Measurements from ENCODE around the gene PSMD10. TPM values are rescaled to one million over a fixed set of nuclear protein-coding genes. Genes with fewer than 3 reads are reported as not detected.

Gene PSMD10
- total RNA-seq, 1 donor from 2014 or later, result 84.7 TPM

DNA sequence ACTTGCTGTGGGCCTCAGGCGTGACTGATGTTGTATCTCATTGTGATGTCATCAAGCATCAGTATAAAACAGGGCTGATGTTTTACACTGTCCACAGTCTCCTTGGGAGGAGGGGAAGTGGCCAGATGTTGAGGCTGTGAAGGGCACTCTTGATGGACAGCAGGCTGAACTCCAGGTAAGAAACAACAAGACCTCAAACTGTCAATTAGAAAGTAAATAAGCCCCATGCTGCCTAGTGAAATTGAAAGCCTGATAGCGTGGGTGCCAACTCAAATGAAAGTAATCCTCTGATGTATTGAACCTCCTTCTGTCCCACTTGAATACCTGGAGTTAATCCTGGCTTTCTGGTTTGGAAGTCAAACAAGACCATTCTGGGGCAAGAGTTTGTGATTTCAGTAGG lies 26.7 kb downstream of the PSMD10 start:
- Mint-ChIP-seq H3K9me3 (ENCODE audit: low read depth) (no peaks in the 10 kb centered on the region), H3K36me3 (ENCODE audit: insufficient read depth) (peaks cover 26% of the 10 kb centered on the region), H3K4me3 (ENCODE audit: low read depth) (no peak overlapping the region), H3K27ac (no peak overlapping the region), H3K27me3 (peaks cover 7% of the 10 kb centered on the region), H3K4me1 (ENCODE audit: low read depth) (peaks cover 8% of the 10 kb centered on the region)
- TF ChIP-seq CTCF (IDR thresholded peaks at IDR 0.05; ENCODE audit: unreplicated experiment), result no peak
- no peak for DNase-seq (ENCODE audit: low spot score, unreplicated experiment)

GRCh38 chrX:108064001-108064400 lies 27.3 kb downstream of the PSMD10 start:
- Mint-ChIP-seq H3K27me3 (peaks cover 7% of the 10 kb centered on the region), H3K4me3 (ENCODE audit: low read depth) (no peak overlapping the region), H3K9me3 (ENCODE audit: low read depth) (no peaks in the 10 kb centered on the region), H3K36me3 (ENCODE audit: insufficient read depth) (peaks cover 26% of the 10 kb centered on the region), H3K27ac (no peak overlapping the region), H3K4me1 (ENCODE audit: low read depth) (peaks cover 8% of the 10 kb centered on the region)
- no peak for DNase-seq (ENCODE audit: low spot score, unreplicated experiment)
- TF ChIP-seq CTCF (IDR thresholded peaks at IDR 0.05; ENCODE audit: unreplicated experiment), result no peak

DNA sequence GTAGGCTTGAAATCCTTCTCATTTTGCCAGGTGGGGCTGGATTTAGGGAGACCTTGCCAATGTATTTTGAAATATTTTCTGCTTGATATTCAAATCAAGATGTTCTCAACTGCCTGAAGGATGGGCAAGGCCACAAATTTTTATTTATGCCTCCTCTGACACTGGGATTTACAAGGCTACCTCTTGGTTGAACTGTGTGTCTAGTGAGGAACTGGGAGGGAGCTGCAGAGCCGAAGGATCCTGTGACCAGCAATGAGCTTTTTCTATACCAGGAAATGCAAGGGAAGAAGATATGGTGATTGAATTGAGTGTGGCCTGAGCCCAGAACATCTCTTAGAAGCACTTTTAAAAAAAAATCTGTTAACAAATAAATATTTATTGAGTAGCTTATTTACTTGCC lies 31.5 kb downstream of the PSMD10 start:
- Mint-ChIP-seq H3K27me3 (no peaks in the 10 kb centered on the region), H3K4me1 (ENCODE audit: low read depth) (peaks cover 11% of the 10 kb centered on the region), H3K4me3 (ENCODE audit: low read depth) (no peak overlapping the region), H3K9me3 (ENCODE audit: low read depth) (no peaks in the 10 kb centered on the region), H3K36me3 (ENCODE audit: insufficient read depth) (peaks cover 30% of the 10 kb centered on the region), H3K27ac (no peak overlapping the region)
- TF ChIP-seq CTCF (IDR thresholded peaks at IDR 0.05; ENCODE audit: unreplicated experiment), result no peak
- DNase-seq (ENCODE audit: low spot score, unreplicated experiment), result no peak

- no peaks in the 10 kb centered on the region for H3K9me3 Mint-ChIP-seq (ENCODE audit: low read depth)
- no peaks in the 10 kb centered on the region for H3K27me3 Mint-ChIP-seq
- TF ChIP-seq CTCF (IDR thresholded peaks at IDR 0.05; ENCODE audit: unreplicated experiment), result no peak
- H3K36me3 Mint-ChIP-seq (ENCODE audit: insufficient read depth), result peaks cover 16% of the 10 kb centered on the region
- H3K27ac Mint-ChIP-seq, result no peak overlapping the region
- H3K4me3 Mint-ChIP-seq (ENCODE audit: low read depth), result no peak overlapping the region
- peaks cover 16% of the 10 kb centered on the region for H3K4me1 Mint-ChIP-seq (ENCODE audit: low read depth)
- no peak for DNase-seq (ENCODE audit: low spot score, unreplicated experiment)
Observed at GRCh38 chrX:108055546-108055945, 35.8 kb downstream of the PSMD10 start.

DNA sequence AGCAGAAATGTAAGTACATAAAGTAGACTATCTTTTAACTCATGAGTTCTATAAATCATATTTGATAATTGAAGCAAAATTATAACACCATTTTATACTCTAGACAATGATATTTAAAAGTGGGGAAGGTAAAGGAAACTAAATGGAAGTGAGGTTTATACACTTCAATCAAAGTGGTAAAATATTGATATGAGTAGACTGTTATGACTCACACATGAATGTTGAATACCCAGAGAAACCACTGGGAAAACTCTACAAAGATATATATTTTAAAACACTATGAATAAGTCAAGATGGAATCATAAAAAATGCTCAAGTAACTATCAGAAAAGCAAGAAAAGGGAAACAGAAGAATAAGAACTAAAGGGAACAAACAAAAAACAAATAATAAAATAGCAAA lies 38.1 kb downstream of the PSMD10 start:
- Mint-ChIP-seq H3K9me3 (ENCODE audit: low read depth) (no peaks in the 10 kb centered on the region), H3K27ac (no peak overlapping the region), H3K4me3 (ENCODE audit: low read depth) (no peak overlapping the region), H3K36me3 (ENCODE audit: insufficient read depth) (peaks cover 8% of the 10 kb centered on the region), H3K4me1 (ENCODE audit: low read depth) (peaks cover 27% of the 10 kb centered on the region), H3K27me3 (no peaks in the 10 kb centered on the region)
- TF ChIP-seq CTCF (IDR thresholded peaks at IDR 0.05; ENCODE audit: unreplicated experiment), result no peak
- no peak for DNase-seq (ENCODE audit: low spot score, unreplicated experiment)

Measured in progenitor cell of endocrine pancreas (in vitro differentiated cells).